GM15510 (cell line): Measurements from ENCODE around the gene TTBK1.

Experiments used
- POLR2A ChIP-seq: IDR thresholded peaks from 3 replicates; pipeline ENCODE4 v1.6.1; 2011; ENCODE audit warnings: borderline replicate concordance; ENCODE audit not compliant: insufficient read length; ENCODE audit errors: extremely low read depth

TTBK1 gene

GRCh38 chr6:43307451-43308100 is 64.3 kb downstream of the TTBK1 start:
- no peak for TF ChIP-seq POLR2A

GRCh38 chr6:43308101-43308989 is 65.1 kb downstream of the TTBK1 start, which contains the start of gene CRIP3:
Gene CRIP3, minus strand, starts transcription at chr6:43308826. Its CDS starts 34 bp downstream, at chr6:43308792.
- peak; percentile 36 for TF ChIP-seq POLR2A

- peak; percentile 10 for TF ChIP-seq POLR2A
Observed at GRCh38 chr6:43308990-43309477, 65.8 kb downstream of the TTBK1 start.

- no peak for TF ChIP-seq POLR2A
Observed at GRCh38 chr6:43310134-43310533, 66.9 kb downstream of the TTBK1 start.

GRCh38 chr6:43310624-43311023 is 67.3 kb downstream of the TTBK1 start:
- no peak for TF ChIP-seq POLR2A

- TF ChIP-seq POLR2A = no peak
Observed at GRCh38 chr6:43311666-43312065, 68.4 kb downstream of the TTBK1 start.

- no peak for TF ChIP-seq POLR2A
Observed at GRCh38 chr6:43313813-43314212, 70.5 kb downstream of the TTBK1 start.

- TF ChIP-seq POLR2A = no peak
Observed at GRCh38 chr6:43318011-43318410, 74.7 kb downstream of the TTBK1 start.

GRCh38 chr6:43325876-43326275 is 82.6 kb downstream of the TTBK1 start:
- no peak for TF ChIP-seq POLR2A

- TF ChIP-seq POLR2A = no peak
Observed at GRCh38 chr6:43328528-43328927, 85.2 kb downstream of the TTBK1 start.

- no peak for TF ChIP-seq POLR2A
Observed at GRCh38 chr6:43331470-43331869, 88.2 kb downstream of the TTBK1 start.

- no peak for TF ChIP-seq POLR2A
Observed at GRCh38 chr6:43331891-43332290, 88.6 kb downstream of the TTBK1 start.

GRCh38 chr6:43334466-43335095 is 91.3 kb downstream of the TTBK1 start:
- no peak for TF ChIP-seq POLR2A

GRCh38 chr6:43335469-43335868 is 92.2 kb downstream of the TTBK1 start:
- TF ChIP-seq POLR2A = no peak

- TF ChIP-seq POLR2A = no peak
Observed at GRCh38 chr6:43336382-43336781, 93.1 kb downstream of the TTBK1 start.
